CD14-positive monocyte (primary cell): ENCODE measurements around the gene LEAP2. TPM values are rescaled to one million over a fixed set of nuclear protein-coding genes. Genes with fewer than 3 reads are reported as not detected.

Source experiments
- DNase-seq, 3 donors: peaks; one replicate each; pipeline ENCODE4 v3.0.0-alpha.2; 2011 to 2022
- H2AFZ ChIP-seq: 2 replicates; pipeline ENCODE4 v1.6.0; 2012; ENCODE audit warnings: mild to moderate bottlenecking, low read depth, low read length, inconsistent platforms; ENCODE audit not compliant: insufficient read depth, poor library complexity, severe bottlenecking
- H3K27ac ChIP-seq, 2 donors: 1 replicate in 1 of 2; 2 replicates in 1 of 2; pipeline ENCODE4 v1.5.1; 2012 to 2013; ENCODE audit warnings: low read length in 2 of 2, control low read depth in 1 of 2, inconsistent platforms in 1 of 2, low read depth in 1 of 2, mild to moderate bottlenecking in 1 of 2
- H3K27me3 ChIP-seq, 2 donors: one replicate each; pipeline versions ENCODE4 v1.6.0 to v1.6.1; 2011 to 2013; ENCODE audit warnings: low read length in 2 of 2; ENCODE audit not compliant: control insufficient read depth in 2 of 2, insufficient read depth in 2 of 2
- H3K36me3 ChIP-seq, 2 donors: replicated peaks in 1 of 2; 1 replicate in 1 of 2; 2 replicates in 1 of 2; pipeline versions ENCODE4 v1.5.1 to v1.6.1; 2012 to 2013; ENCODE audit warnings: low read length in 2 of 2, control low read depth in 1 of 2, inconsistent platforms in 1 of 2, mild to moderate bottlenecking in 1 of 2; ENCODE audit not compliant: insufficient read depth in 2 of 2, control insufficient read depth in 1 of 2
- H3K4me1 ChIP-seq, 2 donors: 1 replicate in 1 of 2; 2 replicates in 1 of 2; pipeline versions ENCODE4 v1.5.1 to v1.6.1; 2012 to 2013; ENCODE audit warnings: low read length in 2 of 2, control low read depth in 1 of 2, inconsistent platforms in 1 of 2, mild to moderate bottlenecking in 1 of 2, moderate library complexity in 1 of 2; ENCODE audit not compliant: insufficient read depth in 2 of 2, control insufficient read depth in 1 of 2
- H3K4me2 ChIP-seq: replicated peaks from 2 replicates; pipeline ENCODE3; 2012; ENCODE audit warnings: low read length, moderate library complexity, mild to moderate bottlenecking; ENCODE audit not compliant: poor library complexity, severe bottlenecking; ENCODE audit errors: extremely low read depth
- H3K4me3 ChIP-seq, 3 experiments: fragments of 200-600 bp in 1 of 3; sonication (generic) in 1 of 3; replicated peaks in 1 of 3; 1 replicate in 2 of 3; 2 replicates in 1 of 3; pipeline ENCODE4 v1.5.1; 2011 to 2013; ENCODE audit warnings: low read length in 3 of 3, mild to moderate bottlenecking in 3 of 3, control low read depth in 2 of 3, low read depth in 2 of 3, inconsistent platforms in 1 of 3, moderate library complexity in 1 of 3
- H3K79me2 ChIP-seq: 2 replicates; pipeline ENCODE4 v1.6.0; 2012; ENCODE audit warnings: mild to moderate bottlenecking, control low read depth, inconsistent platforms, low read length, moderate library complexity; ENCODE audit not compliant: insufficient read depth
- H3K9ac ChIP-seq: 2 replicates; pipeline ENCODE4 v1.6.0; 2017; ENCODE audit warnings: low read length, mild to moderate bottlenecking; ENCODE audit not compliant: insufficient read depth, poor library complexity, severe bottlenecking
- H3K9me3 ChIP-seq, 2 donors: replicated peaks in 1 of 2; 1 replicate in 1 of 2; 2 replicates in 1 of 2; pipeline versions ENCODE4 v1.5.1 to v1.6.1; 2012 to 2013; ENCODE audit warnings: low read length in 2 of 2, control low read depth in 1 of 2; ENCODE audit not compliant: control insufficient read depth in 1 of 2, insufficient read depth in 1 of 2
- H4K20me1 ChIP-seq: 2 replicates; pipeline ENCODE4 v1.6.0; 2012; ENCODE audit warnings: mild to moderate bottlenecking, low read length, control low read depth, moderate library complexity; ENCODE audit not compliant: insufficient read depth
- H3K27ac Mint-ChIP-seq, 7 donors: one replicate each; pipeline ENCODE4 v1.8.0; 2020; ENCODE audit warnings: mild to moderate bottlenecking in 7 of 7, mixed read lengths in 7 of 7, moderate library complexity in 6 of 7, inconsistent platforms in 2 of 7
- H3K27me3 Mint-ChIP-seq, 3 donors: one replicate each; pipeline ENCODE4 v1.8.0; 2021 to 2022; ENCODE audit warnings: low read depth in 3 of 3, mild to moderate bottlenecking in 3 of 3, mixed read lengths in 3 of 3, moderate library complexity in 3 of 3, inconsistent platforms in 1 of 3
- H3K36me3 Mint-ChIP-seq, 2 donors: one replicate each; pipeline ENCODE4 v1.8.0; 2020; ENCODE audit warnings: mixed read lengths in 2 of 2, inconsistent platforms in 1 of 2, mild to moderate bottlenecking in 1 of 2
- H3K4me1 Mint-ChIP-seq: one replicate; pipeline ENCODE4 v1.8.0; 2020; ENCODE audit warnings: mild to moderate bottlenecking, mixed read lengths
- H3K4me3 Mint-ChIP-seq, 2 donors: one replicate each; pipeline ENCODE4 v1.8.0; 2020; ENCODE audit warnings: mild to moderate bottlenecking in 2 of 2, mixed read lengths in 2 of 2, moderate library complexity in 1 of 2
- H3K9me3 Mint-ChIP-seq, 7 donors: one replicate each; pipeline ENCODE4 v1.8.0; 2020 to 2022; ENCODE audit warnings: mixed read lengths in 7 of 7, mild to moderate bottlenecking in 6 of 7, moderate library complexity in 6 of 7, inconsistent platforms in 2 of 7
- WGBS: methylation state at CpG from one replicate; pipeline ENCODE4 v1.1.5; 2013; ENCODE audit warnings: missing lambda C conversion rate; ENCODE audit not compliant: insufficient coverage; 5-methylcytosine and 5-hydroxymethylcytosine counted together
- intact Hi-C, 2 donors: fragments of 100-400 bp; cut with micrococcal nuclease; formaldehyde crosslinking; loops; one replicate each; pipeline versions ENCODE4 v1.15.0 to v1.15.1; 2023
- polyA plus RNA-seq, 3 donors: library from polyadenylated mRNA; depleted of rRNA in 1 of 3; unstranded in 2 of 3; stranded (reverse) in 1 of 3; fragments of 300-500 nt in 2 of 3; fragments of >200 nt in 1 of 3; fragmentation: Illumina TruSeq in 2 of 3; gene quantifications; 1 replicate in 2 of 3; 2 replicates in 1 of 3; pipeline ENCODE4 v1.2.3, GENCODE V29; 2012 to 2021
- TF ChIP-seq, protein P1 (sequence below): fragments of 200-600 bp; IDR thresholded peaks from one replicate; pipeline ENCODE4 v1.8.0; 2022; ENCODE audit warnings: antibody characterized with exemption, mild to moderate bottlenecking

Gene LEAP2
- polyA plus RNA-seq, 3 donors, result 0.59 to 2.3 (median 0.88) TPM

DNA sequence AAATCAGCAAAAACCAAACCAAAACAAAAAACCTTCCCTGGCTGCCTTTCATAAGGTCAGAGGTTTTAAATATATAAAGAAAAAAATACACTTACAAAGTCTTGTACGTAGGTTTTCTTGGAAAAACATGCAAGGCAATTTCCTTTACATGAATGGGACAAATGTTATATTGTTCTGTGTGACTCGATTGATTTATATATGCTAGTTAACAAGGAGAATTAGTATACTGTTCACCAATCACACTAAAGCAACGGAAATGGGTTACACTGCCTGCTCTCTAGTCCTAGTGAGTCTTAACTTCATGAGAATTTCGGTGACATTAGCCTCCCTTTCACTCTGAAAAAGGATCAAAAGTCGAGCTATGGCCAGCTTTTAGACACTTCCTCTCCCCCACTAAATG is 12.7 kb upstream of the LEAP2 start:
- H3K79me2 ChIP-seq, result no peaks in the 10 kb centered on the region
- H3K36me3 ChIP-seq, result no peaks in the 10 kb centered on the region
- no peaks in the 10 kb centered on the region for H3K27me3 ChIP-seq
- Mint-ChIP-seq H3K4me3 (no peak overlapping the region), H3K27me3 (peaks cover 7 to 12% (median 8%) of the 10 kb centered on the region in 3 donors), H3K27ac (no peak overlapping the region), H3K9me3 (peaks cover 0 to 1% (median 0%) of the 10 kb centered on the region in 7 donors), H3K4me1 (peaks cover 6% of the 10 kb centered on the region), H3K36me3 (no peaks in the 10 kb centered on the region)
- no peaks in the 10 kb centered on the region for H3K9me3 ChIP-seq
- no peak overlapping the region for H3K4me2 ChIP-seq
- H3K9ac ChIP-seq, result no peak overlapping the region
- H3K4me1 ChIP-seq, result peaks cover 3 to 15% of the 10 kb centered on the region in 2 donors
- H4K20me1 ChIP-seq, result no peaks in the 10 kb centered on the region
- no peak overlapping the region for H2AFZ ChIP-seq
- no peak for DNase-seq
- no peak overlapping the region for H3K4me3 ChIP-seq
- 94% methylated on average over 2 of the region's 5 CpGs for WGBS
- TF ChIP-seq, protein P1, sequence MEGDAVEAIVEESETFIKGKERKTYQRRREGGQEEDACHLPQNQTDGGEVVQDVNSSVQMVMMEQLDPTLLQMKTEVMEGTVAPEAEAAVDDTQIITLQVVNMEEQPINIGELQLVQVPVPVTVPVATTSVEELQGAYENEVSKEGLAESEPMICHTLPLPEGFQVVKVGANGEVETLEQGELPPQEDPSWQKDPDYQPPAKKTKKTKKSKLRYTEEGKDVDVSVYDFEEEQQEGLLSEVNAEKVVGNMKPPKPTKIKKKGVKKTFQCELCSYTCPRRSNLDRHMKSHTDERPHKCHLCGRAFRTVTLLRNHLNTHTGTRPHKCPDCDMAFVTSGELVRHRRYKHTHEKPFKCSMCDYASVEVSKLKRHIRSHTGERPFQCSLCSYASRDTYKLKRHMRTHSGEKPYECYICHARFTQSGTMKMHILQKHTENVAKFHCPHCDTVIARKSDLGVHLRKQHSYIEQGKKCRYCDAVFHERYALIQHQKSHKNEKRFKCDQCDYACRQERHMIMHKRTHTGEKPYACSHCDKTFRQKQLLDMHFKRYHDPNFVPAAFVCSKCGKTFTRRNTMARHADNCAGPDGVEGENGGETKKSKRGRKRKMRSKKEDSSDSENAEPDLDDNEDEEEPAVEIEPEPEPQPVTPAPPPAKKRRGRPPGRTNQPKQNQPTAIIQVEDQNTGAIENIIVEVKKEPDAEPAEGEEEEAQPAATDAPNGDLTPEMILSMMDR, result no peak
- H3K27ac ChIP-seq, result no peak overlapping the region
- intact Hi-C loops, result loop anchor here in 1 of 2 donors (10.0 kb wide), 1 partner anchor 566 kb away; the partner anchor contains the start of gene SLC22A4

DNA sequence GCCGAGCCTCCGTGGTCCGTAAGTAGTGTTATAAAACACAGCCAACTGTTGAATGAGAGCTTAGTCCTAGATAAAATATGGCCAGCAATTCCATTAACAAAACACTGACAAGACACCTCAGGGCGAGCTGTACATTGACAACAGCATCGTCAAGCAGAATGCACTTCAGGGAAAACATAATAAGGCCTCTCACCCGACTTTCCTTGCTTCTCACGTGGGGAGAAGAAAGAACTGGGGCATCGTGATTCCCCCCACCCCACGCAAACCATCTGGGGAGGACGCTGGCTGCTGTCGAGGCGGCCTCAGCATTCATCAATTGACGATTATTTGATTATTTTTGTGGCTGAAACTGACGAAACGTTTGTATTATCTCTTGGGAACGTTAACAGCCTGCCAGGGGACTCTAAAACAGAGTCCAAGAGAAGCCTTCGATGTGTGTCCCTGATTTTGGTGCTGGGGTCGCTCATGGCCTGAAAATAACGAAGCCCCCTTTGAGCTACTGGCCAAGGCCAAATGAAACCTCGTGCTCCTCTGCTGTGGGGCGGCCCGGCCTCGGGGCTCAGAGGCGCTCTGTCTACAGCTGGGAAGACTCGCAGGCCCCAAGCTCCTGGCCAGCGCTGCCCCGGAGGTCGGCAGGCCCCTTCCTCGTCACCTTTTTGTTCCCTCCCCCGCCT is 7.7 kb upstream of the LEAP2 start:
- DNase-seq, result no peak
- H3K9me3 Mint-ChIP-seq, result no peaks in the 10 kb centered on the region
- H3K4me1 ChIP-seq, result peaks cover 14 to 33% of the 10 kb centered on the region in 2 donors
- H3K79me2 ChIP-seq, result peaks cover 17% of the 10 kb centered on the region
- no peaks in the 10 kb centered on the region for H4K20me1 ChIP-seq
- WGBS, result 31% methylated on average over 23 of the region's 30 CpGs
- H3K27me3 ChIP-seq, result no peaks in the 10 kb centered on the region
- H3K27ac Mint-ChIP-seq, result peak overlapping the region; percentile 94 to 100 (median 99)
- intact Hi-C loops, result loop anchor here (5.0 to 10.0 kb wide), 2 partner anchors 186 to 571 kb away; partner anchors contain the start of genes HSPA4 (in 1 of the 2) and SLC22A4 (in 1 of the 2)
- peak overlapping the region; percentile 92 to 97 for H3K27ac ChIP-seq
- peak overlapping the region; percentile 91 for H3K9ac ChIP-seq
- H3K27me3 Mint-ChIP-seq, result peaks cover 3 to 5% (median 4%) of the 10 kb centered on the region in 3 donors
- peak overlapping the region; percentile 96 to 99 for H3K4me3 Mint-ChIP-seq
- peaks cover 13 to 32% of the 10 kb centered on the region in 2 donors for H3K36me3 ChIP-seq
- peak overlapping the region; percentile 90 for H3K4me2 ChIP-seq
- H3K4me1 Mint-ChIP-seq, result peaks cover 19% of the 10 kb centered on the region
- TF ChIP-seq, protein P1, result no peak
- no peaks in the 10 kb centered on the region for H3K9me3 ChIP-seq
- H3K36me3 Mint-ChIP-seq, result peaks cover 19 to 27% of the 10 kb centered on the region in 2 donors
- peak overlapping the region; percentile 91 for H2AFZ ChIP-seq
- H3K4me3 ChIP-seq, result peak overlapping the region; percentile 47 to 87 (median 78)
